SU-DHL-6 (cell line): Measurements from ENCODE around the gene FAM107B.

Experiments used
- H2AFZ ChIP-seq: fragments of 200-600 bp; sonication (generic); 2 replicates; pipeline ENCODE4 v1.6.1; 2014; ENCODE audit warnings: low read depth, mild to moderate bottlenecking, moderate library complexity, mixed read lengths, antibody characterized with exemption, low read length; ENCODE audit not compliant: severe bottlenecking
- H3F3A ChIP-seq: fragments of 200-600 bp; shearing (Covaris generic); 2 replicates; pipeline ENCODE4 v1.6.0; 2016; ENCODE audit warnings: antibody characterized with exemption, mild to moderate bottlenecking; ENCODE audit not compliant: insufficient read depth
- H3K27ac ChIP-seq: fragments of 200-600 bp; sonication (generic); 2 replicates; pipeline ENCODE4 v1.5.1; 2016; ENCODE audit warnings: low read depth, mild to moderate bottlenecking, low read length, moderate library complexity, mixed read lengths
- H3K27me3 ChIP-seq: fragments of 200-600 bp; sonication (generic), shearing (Covaris generic); 2 replicates; pipeline ENCODE4 v1.6.0; 2014; ENCODE audit warnings: mild to moderate bottlenecking, low read length
- H3K36me3 ChIP-seq: fragments of 200-600 bp; sonication (generic); 2 replicates; pipeline ENCODE4 v1.6.1; 2014; ENCODE audit warnings: mild to moderate bottlenecking, low read length, mixed read lengths
- H3K4me2 ChIP-seq: fragments of 300-600, 200-600 bp; shearing (Covaris generic), sonication (generic); 2 replicates; pipeline ENCODE4 v1.6.0; 2014; ENCODE audit warnings: low read length, low read depth, mild to moderate bottlenecking; ENCODE audit not compliant: poor library complexity, severe bottlenecking
- H3K4me3 ChIP-seq: fragments of 200-600 bp; sonication (generic); 2 replicates; pipeline ENCODE4 v1.5.1; 2014; ENCODE audit warnings: antibody characterized with exemption, low read length, mild to moderate bottlenecking, mixed read lengths; ENCODE audit not compliant: insufficient read depth, poor library complexity, severe bottlenecking
- H3K79me2 ChIP-seq: fragments of 200-600 bp; sonication (generic); 2 replicates; pipeline ENCODE4 v1.6.1; 2014; ENCODE audit warnings: mild to moderate bottlenecking, low read length, moderate library complexity; ENCODE audit not compliant: insufficient read depth
- H3K9ac ChIP-seq: fragments of 200-600 bp; sonication (generic); 2 replicates; pipeline ENCODE4 v1.7.0; 2014; ENCODE audit warnings: mild to moderate bottlenecking, low read length
- H3K9me2 ChIP-seq: fragments of 200-600 bp; sonication (generic); replicated peaks from 2 replicates; pipeline ENCODE4 v1.6.1; 2014; ENCODE audit warnings: low read length; ENCODE audit not compliant: insufficient read depth
- H3K9me3 ChIP-seq: fragments of 200-600 bp; sonication (generic); 2 replicates; pipeline ENCODE4 v1.6.1; 2014; ENCODE audit warnings: low read length, mixed read lengths; ENCODE audit not compliant: insufficient read depth
- H4K20me1 ChIP-seq: fragments of 200-600 bp; sonication (generic); 2 replicates; pipeline ENCODE4 v1.6.1; 2014; ENCODE audit warnings: low read depth, mild to moderate bottlenecking, antibody characterized with exemption, low read length, moderate library complexity, mixed read lengths
- EZH2phosphoT487 ChIP-seq: fragments of 200-600 bp; sonication (generic), shearing (Covaris generic); conservative IDR thresholded peaks from 2 replicates; pipeline ENCODE4 v1.6.1; 2018; ENCODE audit warnings: mild to moderate bottlenecking, antibody characterized with exemption, low read length, moderate library complexity, mixed read lengths
- TF ChIP-seq, protein P1 (sequence below): fragments of 200-600 bp; sonication (generic); IDR thresholded peaks from one replicate; pipeline ENCODE4 v1.5.1; 2017; ENCODE audit warnings: antibody characterized with exemption, mild to moderate bottlenecking, low read length, moderate library complexity; ENCODE audit not compliant: insufficient read depth, poor library complexity, severe bottlenecking

FAM107B gene

GRCh38 chr10:14574885-14575284, 199.8 kb downstream of the FAM107B start:
- Histone ChIP-seq H3K27ac (no peak overlapping the region), H4K20me1 (peaks cover 62% of the 10 kb centered on the region), H3K36me3 (peaks cover 32% of the 10 kb centered on the region), H3K79me2 (peaks cover 100% of the 10 kb centered on the region), H3K4me3 (no peak overlapping the region), H3K9ac (no peak overlapping the region), H3K27me3 (no peaks in the 10 kb centered on the region), H3K9me2 (no peaks in the 10 kb centered on the region), H3K9me3 (no peaks in the 10 kb centered on the region), H3F3A (peaks cover 19% of the 10 kb centered on the region), H2AFZ (no peak overlapping the region), H3K4me2 (no peak overlapping the region)
- no peak for TF ChIP-seq EZH2phosphoT487
- TF ChIP-seq, protein P1, sequence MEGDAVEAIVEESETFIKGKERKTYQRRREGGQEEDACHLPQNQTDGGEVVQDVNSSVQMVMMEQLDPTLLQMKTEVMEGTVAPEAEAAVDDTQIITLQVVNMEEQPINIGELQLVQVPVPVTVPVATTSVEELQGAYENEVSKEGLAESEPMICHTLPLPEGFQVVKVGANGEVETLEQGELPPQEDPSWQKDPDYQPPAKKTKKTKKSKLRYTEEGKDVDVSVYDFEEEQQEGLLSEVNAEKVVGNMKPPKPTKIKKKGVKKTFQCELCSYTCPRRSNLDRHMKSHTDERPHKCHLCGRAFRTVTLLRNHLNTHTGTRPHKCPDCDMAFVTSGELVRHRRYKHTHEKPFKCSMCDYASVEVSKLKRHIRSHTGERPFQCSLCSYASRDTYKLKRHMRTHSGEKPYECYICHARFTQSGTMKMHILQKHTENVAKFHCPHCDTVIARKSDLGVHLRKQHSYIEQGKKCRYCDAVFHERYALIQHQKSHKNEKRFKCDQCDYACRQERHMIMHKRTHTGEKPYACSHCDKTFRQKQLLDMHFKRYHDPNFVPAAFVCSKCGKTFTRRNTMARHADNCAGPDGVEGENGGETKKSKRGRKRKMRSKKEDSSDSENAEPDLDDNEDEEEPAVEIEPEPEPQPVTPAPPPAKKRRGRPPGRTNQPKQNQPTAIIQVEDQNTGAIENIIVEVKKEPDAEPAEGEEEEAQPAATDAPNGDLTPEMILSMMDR: no peak

DNA sequence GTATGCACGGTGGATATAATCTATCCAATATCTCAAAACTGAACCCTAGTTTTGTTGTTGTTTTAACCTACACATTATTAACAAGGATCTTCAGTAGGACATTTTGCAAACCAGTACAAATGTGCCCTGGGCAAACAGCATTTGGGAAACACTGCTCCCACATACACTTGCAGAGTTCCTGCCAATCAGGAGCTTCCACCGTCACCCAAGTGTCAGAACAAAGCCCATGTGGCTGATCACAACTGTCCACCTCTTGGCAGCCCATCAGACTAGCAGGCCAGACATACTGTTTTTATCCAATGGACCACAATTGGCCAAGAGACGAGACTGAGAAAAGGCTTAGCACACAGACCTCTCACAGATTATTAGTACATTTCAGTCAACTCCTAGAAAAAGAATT, 200.4 kb downstream of the FAM107B start:
- TF ChIP-seq EZH2phosphoT487: no peak
- TF ChIP-seq, protein P1: no peak
- H3K4me2 ChIP-seq: no peak overlapping the region
- no peaks in the 10 kb centered on the region for H3K9me2 ChIP-seq
- peaks cover 68% of the 10 kb centered on the region for H4K20me1 ChIP-seq
- H3K79me2 ChIP-seq: peaks cover 100% of the 10 kb centered on the region
- no peak overlapping the region for H3K27ac ChIP-seq
- peaks cover 32% of the 10 kb centered on the region for H3K36me3 ChIP-seq
- no peak overlapping the region for H3K4me3 ChIP-seq
- H3K9me3 ChIP-seq: no peaks in the 10 kb centered on the region
- H3F3A ChIP-seq: peaks cover 19% of the 10 kb centered on the region
- H2AFZ ChIP-seq: no peak overlapping the region
- H3K9ac ChIP-seq: no peak overlapping the region
- no peaks in the 10 kb centered on the region for H3K27me3 ChIP-seq

- Histone ChIP-seq H3K9ac (no peak overlapping the region), H4K20me1 (peaks cover 66% of the 10 kb centered on the region), H3K27me3 (no peaks in the 10 kb centered on the region), H3K79me2 (peaks cover 100% of the 10 kb centered on the region), H3K4me3 (no peak overlapping the region), H3K36me3 (peaks cover 32% of the 10 kb centered on the region), H2AFZ (no peak overlapping the region), H3K9me2 (no peaks in the 10 kb centered on the region), H3K9me3 (no peaks in the 10 kb centered on the region), H3K27ac (no peak overlapping the region), H3F3A (peaks cover 19% of the 10 kb centered on the region), H3K4me2 (no peak overlapping the region)
- TF ChIP-seq EZH2phosphoT487: no peak
- TF ChIP-seq, protein P1: no peak
Measured at GRCh38 chr10:14573666-14574261, 200.9 kb downstream of the FAM107B start.
